ENCODE measurements around the gene IMMP2L.
"Not testable (repeated sequence)": the region's sequence is repeated elsewhere in the genome, so short reads cannot be mapped to it uniquely, and the experiment has no call there.

IMMP2L gene

GRCh38 chr7:110948280-110948679 lies 614.0 kb downstream of the IMMP2L start:
- DNase-seq = no peak

DNA sequence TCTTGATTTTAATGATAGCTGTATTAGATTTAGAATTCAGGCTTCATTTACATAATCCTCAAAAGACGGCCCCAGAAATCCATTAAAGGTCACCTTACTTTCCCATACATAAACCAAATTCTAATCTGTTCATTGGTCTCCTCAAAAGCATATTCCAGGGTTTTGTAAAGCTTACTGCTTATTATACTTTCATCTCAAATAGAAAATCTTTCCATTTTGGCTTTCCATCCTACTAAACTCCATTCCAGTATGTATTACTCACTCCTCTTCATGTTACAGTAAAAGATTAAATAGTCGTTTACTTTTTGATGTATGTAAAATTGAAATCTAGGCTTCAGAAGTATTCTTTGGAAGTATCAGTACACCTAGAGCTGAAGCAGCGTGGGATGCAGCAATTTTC lies 614.9 kb downstream of the IMMP2L start:
- no peak for DNase-seq

- no peak for DNase-seq
Observed at GRCh38 chr7:110944966-110945644, 617.2 kb downstream of the IMMP2L start.

DNA sequence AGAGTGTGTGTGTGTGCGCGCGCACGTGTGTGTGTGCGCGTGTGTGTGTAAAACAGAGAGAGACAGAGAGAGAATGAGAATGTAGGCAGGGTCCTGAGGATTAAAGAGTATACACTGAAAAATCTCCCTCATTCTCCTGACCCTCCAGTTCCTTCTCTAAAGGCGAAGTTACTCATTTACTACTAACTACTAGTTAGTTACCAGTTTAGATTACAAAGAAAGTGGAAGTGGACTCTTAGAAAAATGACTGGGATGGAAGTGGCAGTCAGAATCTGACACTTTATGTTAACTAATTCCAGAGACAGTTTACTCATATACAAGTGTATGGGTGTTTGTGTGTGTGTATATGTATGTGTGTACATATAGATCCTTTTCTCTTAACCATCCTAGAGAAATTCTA lies 617.8 kb downstream of the IMMP2L start:
- DNase-seq = no peak

DNA sequence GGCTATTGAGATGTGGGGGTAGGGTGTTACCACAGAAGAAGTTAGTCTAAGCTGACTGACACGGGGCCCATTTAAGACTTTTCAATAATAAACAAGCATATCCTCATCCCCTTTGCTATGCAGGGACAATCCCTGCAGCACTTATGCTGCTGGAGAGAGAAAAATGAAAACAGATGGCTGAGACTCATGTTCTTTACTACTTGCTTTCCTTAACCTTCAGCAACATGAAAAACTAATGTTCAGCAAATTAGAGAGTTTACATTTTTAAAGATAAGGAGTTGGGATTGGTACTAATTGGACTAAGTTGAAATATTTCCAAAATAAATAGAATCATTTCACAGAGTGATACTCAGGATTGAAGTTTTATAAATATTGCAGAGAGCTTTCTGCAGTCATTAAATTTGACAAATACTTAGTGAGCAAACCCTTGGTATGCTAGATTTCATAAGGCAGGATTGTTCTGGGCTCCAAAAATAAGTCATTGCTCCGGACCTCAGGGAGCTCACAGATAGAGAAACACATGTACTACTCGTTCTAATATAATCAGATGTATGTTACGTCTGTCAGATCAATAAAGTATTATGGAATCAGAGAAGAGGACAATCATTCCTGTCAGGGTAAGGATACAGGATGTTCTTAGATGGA lies 618.5 kb downstream of the IMMP2L start:
- DNase-seq = no peak

- DNase-seq = no peak
Observed at GRCh38 chr7:110941385-110941784, 620.9 kb downstream of the IMMP2L start.

DNA sequence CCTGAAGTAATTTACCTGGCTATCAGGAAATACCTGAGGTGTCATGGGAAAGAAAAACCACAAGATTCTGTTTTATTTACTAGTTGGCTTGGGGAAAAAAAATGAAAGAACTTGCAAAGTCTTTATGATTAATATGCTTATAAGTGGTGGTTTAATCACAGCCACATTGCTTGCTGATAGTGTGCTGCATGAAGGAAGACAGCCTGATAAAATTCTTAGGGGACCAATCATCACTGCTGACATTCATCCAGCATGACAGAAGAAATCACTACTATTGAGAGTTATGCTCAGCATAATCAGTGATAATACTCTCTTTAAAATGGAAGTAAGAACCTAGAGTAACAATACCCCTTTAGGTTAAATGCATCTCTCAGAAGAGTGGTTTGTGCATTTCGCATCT lies 621.5 kb downstream of the IMMP2L start:
- DNase-seq = no peak

DNA sequence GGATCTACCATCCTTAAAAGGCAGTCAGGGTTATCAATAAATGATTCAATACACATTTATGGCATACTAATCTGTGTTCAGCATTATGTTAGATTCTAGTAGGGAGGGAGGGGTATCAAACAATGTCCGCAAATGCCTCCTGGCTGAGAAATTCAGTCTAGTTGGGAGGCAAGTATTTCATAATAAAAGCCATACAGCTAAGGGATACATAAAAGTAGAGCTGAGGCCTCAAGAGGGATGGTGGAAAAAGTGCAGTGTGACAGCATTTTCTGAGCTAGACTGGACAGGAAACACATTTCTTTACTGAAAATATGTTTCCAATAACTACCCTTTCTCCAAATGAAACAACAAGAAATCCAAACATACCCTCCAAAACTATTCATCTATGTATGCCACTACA lies 624.1 kb downstream of the IMMP2L start:
- no peak for DNase-seq

- DNase-seq = not testable (repeated sequence)
Observed at GRCh38 chr7:110936665-110937064, 625.6 kb downstream of the IMMP2L start.

- no peak for DNase-seq
Observed at GRCh38 chr7:110929480-110930249, 632.6 kb downstream of the IMMP2L start.

DNA sequence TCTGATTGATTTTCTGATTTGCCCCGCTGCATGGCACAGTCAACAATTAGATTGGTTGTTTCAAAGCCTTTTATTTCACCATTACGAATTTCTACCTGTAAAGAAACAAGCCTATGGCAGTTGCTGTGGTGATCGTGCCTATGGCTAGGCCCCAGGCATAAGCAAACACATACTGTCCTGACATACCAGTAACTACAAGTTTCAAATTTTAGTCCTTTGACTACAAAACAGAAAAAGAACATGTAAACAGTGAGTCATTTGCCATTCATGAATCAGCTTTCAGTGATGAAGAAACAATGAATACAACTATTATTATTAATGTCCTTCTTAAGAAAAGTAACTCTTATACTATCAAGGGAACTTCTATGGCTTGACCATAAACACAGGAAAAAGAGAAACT lies 639.4 kb downstream of the IMMP2L start:
- no peak for DNase-seq

- DNase-seq = no peak
Observed at GRCh38 chr7:110921595-110922151, 640.6 kb downstream of the IMMP2L start.

DNA sequence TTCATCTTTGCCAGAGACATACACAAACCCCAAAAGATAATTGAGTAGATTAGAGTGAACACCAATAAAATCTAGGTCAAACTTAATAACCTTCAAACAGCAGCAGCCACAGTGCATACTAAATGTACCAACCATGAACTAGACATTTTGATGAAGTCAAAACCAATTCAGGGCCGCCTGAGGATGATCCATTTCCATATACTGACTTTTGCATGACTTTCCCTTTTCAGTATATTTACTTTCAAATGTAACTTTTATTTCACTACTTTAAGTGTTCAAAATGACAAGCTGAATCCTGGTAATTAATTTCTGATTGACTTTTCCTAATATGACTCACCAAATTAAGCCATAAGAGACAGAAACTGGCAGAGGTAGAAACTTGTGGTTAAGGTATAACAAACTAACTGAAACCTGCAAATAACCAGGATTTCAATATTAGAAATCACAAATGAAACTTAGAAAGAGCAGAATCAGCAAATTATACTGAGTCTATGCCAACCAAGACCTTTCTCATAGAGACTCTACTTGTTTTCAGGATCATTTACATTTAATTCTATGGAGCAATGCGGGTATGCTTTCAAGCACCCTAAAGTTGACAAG lies 643.2 kb downstream of the IMMP2L start:
- DNase-seq = no peak

DNA sequence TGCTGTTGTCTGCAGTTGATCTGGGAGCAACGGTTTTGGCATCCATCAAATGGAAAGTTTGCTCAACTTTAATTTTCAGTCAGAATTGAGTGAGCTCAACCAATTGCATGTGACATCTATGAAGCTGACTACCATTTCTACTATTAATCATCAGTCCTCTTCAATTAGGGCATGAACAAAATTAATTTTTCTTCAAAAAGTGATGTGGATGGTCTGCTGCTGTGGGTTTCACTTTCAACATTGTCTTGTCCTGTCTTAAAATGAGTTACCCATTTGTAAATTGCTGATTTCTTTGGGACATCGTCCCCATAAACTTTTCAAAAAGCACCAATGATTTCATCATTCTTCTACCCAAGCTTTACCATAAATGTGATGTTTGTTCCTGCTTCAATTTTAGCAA lies 648.0 kb downstream of the IMMP2L start:
- no peak for DNase-seq

DNA sequence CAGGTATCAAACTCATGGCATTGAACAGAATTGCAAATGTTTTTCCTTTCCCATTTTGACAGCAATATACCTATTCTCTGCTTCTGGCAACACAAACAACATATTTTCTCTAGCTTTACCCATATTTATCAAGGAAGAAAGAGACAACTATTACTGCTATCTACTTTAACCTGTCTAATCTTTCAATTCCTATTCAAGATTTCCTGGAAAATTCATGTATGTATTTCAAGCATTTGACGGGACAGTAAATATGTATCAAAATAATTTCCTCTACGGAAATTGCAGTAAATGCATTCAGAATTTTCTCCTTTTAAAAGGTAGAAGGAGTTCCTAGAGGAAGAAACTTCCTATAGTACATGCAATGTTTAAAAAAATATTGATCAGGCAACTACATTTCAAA lies 650.7 kb downstream of the IMMP2L start:
- DNase-seq = no peak

GRCh38 chr7:110909117-110909516 lies 653.2 kb downstream of the IMMP2L start:
- DNase-seq = no peak

DNA sequence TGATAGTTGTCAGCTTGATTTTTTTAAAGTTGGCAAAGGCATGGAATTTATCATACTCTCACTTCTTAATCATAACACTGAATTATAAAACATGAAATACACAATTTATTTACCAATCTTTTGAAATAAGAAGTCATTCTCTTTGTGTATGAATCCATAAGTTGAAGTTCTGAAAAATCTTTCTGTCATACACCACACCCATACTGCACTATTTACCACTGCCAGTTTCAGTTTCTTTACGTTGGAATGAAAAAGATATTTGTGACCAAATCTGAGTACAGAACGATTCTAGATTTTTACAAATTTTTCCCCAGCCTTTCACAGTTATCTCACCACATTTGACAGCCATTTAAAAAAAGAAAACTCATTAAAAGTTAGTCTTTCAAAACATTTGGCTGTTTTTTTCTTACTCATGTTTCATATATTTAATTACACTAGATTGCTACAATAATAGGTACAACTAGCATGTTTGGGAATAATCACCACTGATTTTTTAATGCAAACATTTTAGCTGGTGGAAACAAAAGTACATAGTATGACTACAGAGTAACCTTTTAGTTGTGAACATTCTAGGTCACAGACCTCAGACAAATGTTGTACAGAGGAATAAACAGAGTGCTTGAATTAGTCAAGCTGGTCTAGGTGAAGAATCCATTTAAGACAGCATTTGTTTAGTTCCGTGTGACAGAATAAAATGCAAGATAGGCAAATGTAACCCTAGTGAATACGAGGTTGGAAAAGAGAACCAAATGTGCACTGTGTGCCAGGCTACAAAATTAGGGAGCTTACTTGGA lies 656.3 kb downstream of the IMMP2L start:
- no peak for DNase-seq

DNA sequence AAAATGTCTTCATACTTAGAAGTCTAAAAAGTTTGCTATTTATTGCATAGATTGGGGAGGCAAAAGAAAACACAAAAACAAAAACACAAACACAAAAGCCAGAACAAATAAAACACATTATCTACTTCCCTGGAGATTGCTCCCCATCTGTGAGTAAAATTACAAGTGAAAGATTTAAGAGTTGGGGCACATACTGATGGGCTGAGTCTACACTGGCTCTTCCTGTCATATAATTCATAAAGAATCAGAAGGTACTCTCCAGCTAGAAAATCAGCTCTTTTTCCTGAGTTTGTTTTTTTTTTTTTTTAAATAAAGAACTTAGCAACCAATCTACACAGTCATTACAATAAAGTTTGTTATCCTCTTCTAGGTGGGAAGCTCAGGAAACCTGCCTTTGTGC lies 663.8 kb downstream of the IMMP2L start:
- no peak for DNase-seq

DNA sequence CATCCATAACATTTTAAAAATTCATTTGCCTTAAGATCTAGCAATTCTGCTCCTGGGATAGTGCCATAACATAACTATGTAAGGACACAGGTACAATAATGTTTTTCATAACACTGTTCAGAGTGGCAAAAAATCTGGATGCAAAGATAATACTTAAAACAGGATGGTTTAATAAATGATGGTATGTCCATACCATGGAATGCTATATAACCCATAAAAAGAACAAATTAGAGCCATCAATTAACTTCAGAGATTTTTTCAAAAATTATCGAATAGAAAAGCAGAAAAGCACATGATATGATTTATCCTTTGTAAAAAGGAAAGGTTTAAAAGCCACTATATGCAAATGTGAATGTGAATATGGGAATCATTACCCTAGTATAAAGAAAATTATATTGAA lies 664.8 kb downstream of the IMMP2L start:
- no peak for DNase-seq

GRCh38 chr7:110894111-110894510 lies 668.2 kb downstream of the IMMP2L start:
- DNase-seq = no peak

DNA sequence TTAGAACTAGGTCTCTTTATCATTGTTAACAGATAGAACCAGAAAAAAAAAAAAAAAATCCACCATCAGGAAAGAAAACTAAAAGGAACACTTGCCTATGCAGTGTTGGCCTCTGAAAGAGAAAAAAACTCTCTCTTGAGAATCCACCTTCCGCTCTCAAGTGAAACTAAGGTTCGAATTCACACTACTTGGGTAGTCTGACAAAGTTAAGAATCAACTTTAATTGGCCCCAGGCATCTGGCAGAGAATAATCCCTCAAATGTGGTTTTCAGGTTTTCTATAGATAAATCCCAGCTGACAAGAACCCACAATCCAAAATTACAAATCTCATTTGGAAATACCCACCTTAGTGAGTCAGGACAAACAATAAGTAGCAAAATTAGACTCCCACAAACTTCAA lies 671.1 kb downstream of the IMMP2L start:
- DNase-seq = no peak

DNA sequence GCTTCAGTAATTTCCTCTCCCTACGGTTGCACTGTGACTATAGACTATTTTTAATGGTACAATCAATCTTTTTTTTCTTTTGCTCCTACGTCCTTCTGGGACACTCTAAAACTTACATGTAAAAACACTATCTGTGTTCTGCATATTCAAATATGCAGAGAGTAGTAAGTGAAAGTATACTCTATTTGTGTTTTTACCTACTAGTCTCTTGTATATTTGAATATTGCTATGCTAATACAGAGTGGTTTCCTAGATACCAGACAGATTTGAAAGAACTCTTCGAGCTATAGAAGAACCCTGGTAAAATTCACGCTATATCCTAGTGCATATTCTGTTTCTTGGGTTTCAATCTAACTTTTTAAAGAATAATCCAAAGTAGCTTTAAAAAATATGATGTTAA lies 672.2 kb downstream of the IMMP2L start:
- DNase-seq = no peak

GRCh38 chr7:110889335-110889734 lies 673.0 kb downstream of the IMMP2L start:
- no peak for DNase-seq

All from activated effector memory CD4-positive, alpha-beta T cell treated with Interleukin-2 at 50 U/mL for 16 hours (primary cell).